ENCODE measurements around the gene C16orf89.

The C16orf89 gene

DNA sequence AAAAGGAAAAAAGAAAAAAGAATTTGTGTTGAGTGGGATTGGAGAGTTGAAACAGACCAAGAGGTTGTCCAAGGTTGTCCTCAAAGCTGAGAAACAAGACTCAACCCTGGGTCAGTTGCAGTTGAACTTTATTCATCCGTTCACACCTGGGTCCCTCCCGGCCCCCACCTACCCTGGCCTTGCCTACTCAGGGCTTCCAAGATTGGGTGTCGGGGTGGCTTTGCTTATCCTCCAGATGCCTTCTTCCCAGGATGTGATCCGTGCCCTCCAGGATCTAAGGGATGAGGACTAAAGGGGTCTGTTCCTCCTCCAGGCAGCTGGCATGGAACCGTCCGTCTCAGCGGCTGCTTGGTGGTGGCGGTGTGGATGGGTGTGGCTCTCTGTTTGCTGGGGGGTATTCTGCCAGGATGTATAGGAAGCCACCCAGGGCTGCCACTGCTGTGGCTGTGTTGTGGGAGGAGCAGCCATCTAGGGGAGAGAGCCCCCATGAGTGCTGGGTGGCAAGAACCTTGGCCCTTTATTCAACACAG, 21.7 kb downstream of the C16orf89 start:
- TF ChIP-seq, protein P1, sequence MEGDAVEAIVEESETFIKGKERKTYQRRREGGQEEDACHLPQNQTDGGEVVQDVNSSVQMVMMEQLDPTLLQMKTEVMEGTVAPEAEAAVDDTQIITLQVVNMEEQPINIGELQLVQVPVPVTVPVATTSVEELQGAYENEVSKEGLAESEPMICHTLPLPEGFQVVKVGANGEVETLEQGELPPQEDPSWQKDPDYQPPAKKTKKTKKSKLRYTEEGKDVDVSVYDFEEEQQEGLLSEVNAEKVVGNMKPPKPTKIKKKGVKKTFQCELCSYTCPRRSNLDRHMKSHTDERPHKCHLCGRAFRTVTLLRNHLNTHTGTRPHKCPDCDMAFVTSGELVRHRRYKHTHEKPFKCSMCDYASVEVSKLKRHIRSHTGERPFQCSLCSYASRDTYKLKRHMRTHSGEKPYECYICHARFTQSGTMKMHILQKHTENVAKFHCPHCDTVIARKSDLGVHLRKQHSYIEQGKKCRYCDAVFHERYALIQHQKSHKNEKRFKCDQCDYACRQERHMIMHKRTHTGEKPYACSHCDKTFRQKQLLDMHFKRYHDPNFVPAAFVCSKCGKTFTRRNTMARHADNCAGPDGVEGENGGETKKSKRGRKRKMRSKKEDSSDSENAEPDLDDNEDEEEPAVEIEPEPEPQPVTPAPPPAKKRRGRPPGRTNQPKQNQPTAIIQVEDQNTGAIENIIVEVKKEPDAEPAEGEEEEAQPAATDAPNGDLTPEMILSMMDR (conservative IDR thresholded peaks at IDR 0.05): no peak
- TF ChIP-seq ZFX (IDR thresholded peaks at IDR 0.05): no peak
- H3K27ac ChIP-seq: no peak overlapping the region

DNA sequence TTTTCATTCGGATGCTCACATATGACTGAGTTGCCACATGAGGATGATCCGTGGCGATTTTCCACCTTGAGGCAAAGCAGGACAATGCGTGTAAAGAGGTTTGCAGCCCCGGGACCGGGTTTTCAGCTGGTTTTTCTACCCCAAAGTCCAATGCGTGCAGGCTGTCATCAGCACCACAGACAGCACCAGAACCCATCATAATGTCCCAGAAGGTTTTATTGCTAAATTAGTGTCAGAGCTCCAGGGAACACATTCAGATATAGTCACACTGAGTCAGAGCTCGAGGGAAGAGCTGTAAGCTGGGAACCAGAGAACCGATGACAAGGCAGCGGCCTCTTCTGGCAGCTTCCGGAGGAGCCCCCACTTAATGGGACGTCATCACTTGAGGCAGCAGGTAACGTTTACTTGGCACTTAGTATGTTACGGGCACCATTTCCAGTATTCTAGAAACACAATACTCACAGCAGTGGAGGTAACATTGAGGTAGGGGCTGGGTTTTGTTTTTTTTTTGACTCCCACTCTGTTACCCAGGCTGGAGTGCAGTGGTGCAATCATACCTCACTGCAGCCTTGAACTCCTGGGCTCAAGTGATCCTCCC, 23.1 kb downstream of the C16orf89 start:
- no peak overlapping the region for H3K27ac ChIP-seq
- TF ChIP-seq ZFX (IDR thresholded peaks at IDR 0.05): no peak
- TF ChIP-seq, protein P1 (conservative IDR thresholded peaks at IDR 0.05): no peak; the same call in 1 of the 2 replicates

DNA sequence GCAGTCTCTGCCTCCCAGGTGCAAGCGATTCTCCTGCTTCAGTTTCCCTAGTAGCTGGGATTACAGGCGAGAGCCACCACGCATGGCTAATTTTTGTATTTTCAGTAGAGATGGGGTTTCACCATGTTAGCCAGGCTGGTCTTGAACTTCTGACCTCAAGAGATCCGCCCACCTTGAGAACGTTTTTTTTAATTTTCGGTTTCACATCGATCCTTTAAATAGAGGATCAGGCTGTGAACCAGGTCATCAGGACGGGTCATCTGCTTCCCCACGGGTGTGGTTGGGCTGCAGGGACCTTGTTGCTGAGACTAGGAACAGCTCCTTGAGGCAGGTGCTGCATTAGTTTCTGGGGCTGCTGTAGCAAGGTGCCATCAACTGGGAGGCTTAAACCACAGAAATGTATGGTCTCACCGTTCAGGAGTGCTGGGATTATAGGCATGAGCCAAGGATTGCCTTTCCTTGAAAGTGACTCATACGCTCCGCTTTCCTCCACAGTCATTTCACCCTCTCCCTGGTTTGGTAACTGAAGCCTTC, 24.1 kb downstream of the C16orf89 start:
- TF ChIP-seq ZFX (IDR thresholded peaks at IDR 0.05): no peak
- TF ChIP-seq, protein P1 (conservative IDR thresholded peaks at IDR 0.05): no peak
- no peak overlapping the region for H3K27ac ChIP-seq

DNA sequence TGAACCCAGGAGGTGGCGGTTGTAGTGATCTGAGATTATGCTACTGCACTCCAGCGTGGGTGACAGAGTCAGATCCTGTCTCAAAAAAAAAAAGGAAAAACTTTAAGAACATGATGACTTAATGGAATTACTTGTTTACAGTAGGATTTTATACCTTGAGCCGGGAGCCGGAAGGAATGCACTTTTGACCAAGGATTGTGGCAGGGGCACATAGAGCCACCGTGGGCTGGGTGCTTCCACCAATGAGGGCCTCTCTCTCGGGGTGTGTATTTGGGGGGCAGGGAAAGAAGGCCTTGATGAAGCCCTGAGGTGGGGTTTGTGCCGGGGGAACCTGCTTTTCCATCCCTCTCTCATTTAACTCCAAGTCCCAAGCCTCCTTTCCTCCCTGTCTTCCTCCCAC, 25.3 kb downstream of the C16orf89 start:
- no peak overlapping the region for H3K27ac ChIP-seq
- TF ChIP-seq, protein P1 (conservative IDR thresholded peaks at IDR 0.05): no peak
- TF ChIP-seq ZFX (IDR thresholded peaks at IDR 0.05): no peak

DNA sequence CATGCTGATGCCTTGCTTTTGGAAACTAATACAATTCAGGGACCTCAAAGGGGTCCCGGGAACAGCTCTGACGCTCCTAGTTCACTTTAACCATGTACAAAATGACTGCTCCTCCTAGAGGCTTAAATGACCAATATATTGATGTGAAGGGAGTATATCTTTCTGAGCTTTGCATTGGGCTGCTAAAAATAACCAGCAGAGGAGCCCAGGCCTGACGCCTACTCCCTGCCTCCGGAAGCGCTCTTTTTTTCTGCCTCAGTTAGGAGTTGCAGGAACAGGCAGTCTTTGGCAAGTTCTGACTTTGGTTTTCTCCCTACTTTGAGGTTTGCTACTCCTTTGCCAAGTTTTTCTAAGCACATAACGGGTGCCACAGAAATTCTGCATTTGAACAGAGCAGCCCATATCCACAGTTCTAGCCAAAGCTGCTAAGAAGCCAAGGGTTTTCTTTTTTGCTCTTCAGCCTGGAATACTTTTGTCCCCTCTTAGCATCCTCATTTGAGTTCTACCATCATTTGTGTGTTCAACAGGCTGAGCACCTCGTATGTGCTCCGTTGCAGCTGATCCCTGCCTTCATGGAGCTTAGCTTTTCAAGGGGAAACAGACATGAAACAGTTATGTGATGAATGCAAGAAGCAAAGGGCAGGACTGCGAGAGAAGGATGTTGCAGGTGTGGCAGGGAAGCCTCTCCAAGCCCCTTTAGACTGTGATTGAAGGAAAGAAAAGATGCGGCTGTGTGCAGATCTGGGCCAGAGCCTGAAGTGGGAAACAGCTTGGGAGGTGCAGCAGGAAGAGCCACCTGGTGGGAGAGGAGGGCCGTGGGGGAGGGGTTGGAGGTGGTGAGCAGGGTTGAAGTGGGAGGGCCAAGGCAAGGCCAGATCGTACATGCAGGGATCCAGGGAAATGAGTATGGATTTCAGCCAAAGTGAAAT, 29.3 kb downstream of the C16orf89 start:
- TF ChIP-seq, protein P1 (conservative IDR thresholded peaks at IDR 0.05): no peak
- TF ChIP-seq ZFX (IDR thresholded peaks at IDR 0.05): no peak
- H3K27ac ChIP-seq: no peak overlapping the region

DNA sequence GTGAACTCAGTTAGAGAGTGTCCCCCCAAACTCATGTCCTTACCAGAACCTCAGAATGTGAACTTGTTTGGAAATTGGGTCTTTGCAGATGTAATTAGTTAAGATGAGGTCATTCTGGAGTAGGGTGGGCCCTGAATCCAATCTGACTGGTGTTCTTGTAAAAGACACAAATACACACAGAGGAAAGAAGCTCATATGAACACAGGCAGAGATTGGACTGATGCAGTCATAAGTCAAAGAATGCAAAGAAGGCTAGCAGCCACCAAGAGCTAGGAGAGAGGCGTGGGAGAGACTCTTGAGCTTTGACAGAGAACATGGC, 29.9 kb downstream of the C16orf89 start:
- no peak overlapping the region for H3K27ac ChIP-seq
- TF ChIP-seq ZFX (IDR thresholded peaks at IDR 0.05): no peak
- TF ChIP-seq, protein P1 (conservative IDR thresholded peaks at IDR 0.05): no peak

DNA sequence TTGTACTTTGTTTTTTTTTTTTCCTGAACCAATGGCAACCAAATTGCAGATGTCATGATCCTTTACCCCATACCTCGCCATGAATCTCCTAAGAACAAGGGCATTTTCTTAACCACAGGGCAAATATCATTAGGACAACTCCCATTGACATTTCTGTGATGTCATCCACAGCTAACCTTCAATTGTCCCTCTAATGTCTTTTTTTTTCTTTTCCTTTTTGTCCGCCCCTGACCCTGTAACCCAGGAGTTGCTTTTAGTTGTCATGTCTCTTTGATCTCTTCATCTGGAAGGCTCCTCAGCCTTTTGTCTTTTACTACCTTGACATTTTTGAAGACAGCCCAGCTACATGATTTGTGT, 31.6 kb downstream of the C16orf89 start:
- TF ChIP-seq, protein P1 (conservative IDR thresholded peaks at IDR 0.05): no peak
- TF ChIP-seq ZFX (IDR thresholded peaks at IDR 0.05): no peak
- peak overlapping the region; percentile 68 for H3K27ac ChIP-seq
